ENCODE results near the gene KIF1A. TPM values are rescaled to one million over a fixed set of nuclear protein-coding genes. Genes with fewer than 3 reads are reported as not detected.

KIF1A gene
- total and polyA plus RNA-seq, 2 donors (not counting 3 experiments of a cell fraction or from before 2014, with no cell fraction given) = 0.11 to 0.64 TPM

- H3K4me1 ChIP-seq (ENCODE audit: control insufficient read depth, extremely low read depth, insufficient read depth, low read length) = no peaks in the 10 kb centered on the region
- TF ChIP-seq MYC (IDR thresholded peaks at IDR 0.05; ENCODE audit: low read depth, low read length) = no peak
- no peak for TF ChIP-seq POLR2AphosphoS5 (IDR thresholded peaks at IDR 0.05; ENCODE audit: insufficient read depth, low read depth, low read length)
- TF ChIP-seq FOS (IDR thresholded peaks at IDR 0.05; ENCODE audit: borderline replicate concordance, insufficient read depth, low read length) = no peak
- TF ChIP-seq POLR2A (IDR thresholded peaks at IDR 0.05; ENCODE audit: low read depth, low read length) = no peak
- no peak for TF ChIP-seq JUN (IDR thresholded peaks at IDR 0.05; ENCODE audit: borderline replicate concordance, insufficient read depth, insufficient read length, low read depth)
- no peak for TF ChIP-seq GATA2 (IDR thresholded peaks at IDR 0.05; ENCODE audit: insufficient read depth, insufficient read length, low read depth, low read length)
- TF ChIP-seq CTCF (IDR thresholded peaks at IDR 0.05; ENCODE audit: extremely low read depth in 1 of 2, insufficient read depth in 1 of 2, low read depth in 1 of 2, low read length in 2 of 2) = no peak
- TF ChIP-seq EZH2 (IDR thresholded peaks at IDR 0.05; ENCODE audit: borderline replicate concordance, low read depth, low read length, severe bottlenecking) = no peak
- TF ChIP-seq MAX (IDR thresholded peaks at IDR 0.05; ENCODE audit: insufficient read depth, insufficient read length) = no peak
- intact Hi-C loops (cut with micrococcal nuclease) (no loop called here), dilution Hi-C loops (cut with MboI; ENCODE audit: extremely low pct_ligation_motif_present, low sequenced_read_pairs) (no loop called here)
- no peak overlapping the region for H3K4me2 ChIP-seq (ENCODE audit: insufficient read depth, low read length)
- H3K9me1 ChIP-seq (replicated peaks; ENCODE audit: control insufficient read depth, extremely low read depth, insufficient read depth, low read length) = no peaks in the 10 kb centered on the region
- DNase-seq (ENCODE audit: low read depth, low spot score) (no peak), FAIRE-seq (no peak)
- no peaks in the 10 kb centered on the region for H4K20me1 ChIP-seq (replicated peaks; ENCODE audit: control insufficient read depth, extremely low read depth, insufficient read depth, low read length)
- no peak overlapping the region for H3K9ac ChIP-seq (replicated peaks; ENCODE audit: extremely low read depth, insufficient read depth, low read length)
- no peak overlapping the region for H3K4me3 ChIP-seq (replicated peaks in 1 of 3; ENCODE audit: insufficient read depth in 1 of 3, low read depth in 1 of 3, low read length in 3 of 3)
- H3K27ac ChIP-seq (ENCODE audit: insufficient read depth, low read depth, low read length) = no peak overlapping the region
- ChIA-PET POLR2A (no interaction called here), CTCF (no interaction called here)
- no peaks in the 10 kb centered on the region for H3K36me3 ChIP-seq (ENCODE audit: control insufficient read depth in 2 of 2, extremely low read depth in 1 of 2, insufficient read depth in 2 of 2, low read length in 2 of 2)
- no TSS peak for BruUV-seq (replicated peaks)
- no peak overlapping the region for H2AFZ ChIP-seq (ENCODE audit: low read depth, low read length)
- H3K79me2 ChIP-seq (ENCODE audit: control insufficient read depth, insufficient read depth, low read length) = no peaks in the 10 kb centered on the region
- H3K27me3 ChIP-seq (ENCODE audit: control insufficient read depth in 2 of 2, insufficient read depth in 2 of 2, low read length in 2 of 2) = no peaks in the 10 kb centered on the region
- H3K9me3 ChIP-seq (replicated peaks; ENCODE audit: control insufficient read depth, insufficient read depth, low read length) = no peaks in the 10 kb centered on the region
These were observed 34.3 kb downstream of the KIF1A start for GRCh38 chr2:240785424-240786335.

All from endothelial cell of umbilical vein (primary cell).